Left lung (tissue), 10 donors: ENCODE measurements around the gene DYNLT2B. TPM values are rescaled to one million over a fixed set of nuclear protein-coding genes. Genes with fewer than 3 reads are reported as not detected.
"Not testable (repeated sequence)": the region's sequence is repeated elsewhere in the genome, so short reads cannot be mapped to it uniquely, and the experiment has no call there.

Experiments used
- ATAC-seq: fragments of 200-7000 bp; cut with Tn5 transposase; one replicate; pipeline ENCODE4 v1.9.1; 2020; ENCODE audit warnings: moderate library complexity
- DNase-seq, 4 donors: peaks; one replicate each; pipeline ENCODE4 v3.0.0-alpha.2; 2013 to 2020
- H3K27ac ChIP-seq, 2 donors: fragments of 200-600 bp; sonication (generic) in 1 of 2; one replicate each; pipeline versions ENCODE4 v1.5.0 to v1.8.0; 2020 to 2021
- H3K27me3 ChIP-seq, 2 donors: fragments of 200-600 bp; sonication (generic) in 1 of 2; one replicate each; pipeline versions ENCODE4 v1.5.0 to v1.8.0; 2020 to 2021
- H3K36me3 ChIP-seq, 2 donors: fragments of 200-600 bp; sonication (generic) in 1 of 2; one replicate each; pipeline versions ENCODE4 v1.5.0 to v1.8.0; 2020 to 2021
- H3K4me1 ChIP-seq, 2 donors: fragments of 200-600 bp; one replicate each; pipeline ENCODE4 v1.8.0; 2021
- H3K4me3 ChIP-seq, 2 donors: fragments of 200-600 bp; sonication (generic) in 1 of 2; one replicate each; pipeline versions ENCODE4 v1.5.0 to v1.8.0; 2020 to 2021; ENCODE audit warnings: mild to moderate bottlenecking in 1 of 2
- H3K9me3 ChIP-seq, 2 donors: fragments of 200-600 bp; sonication (generic) in 1 of 2; one replicate each; pipeline versions ENCODE4 v1.5.0 to v1.8.0; 2020 to 2021
- intact Hi-C, 2 donors: fragments of 100-400 bp; cut with DNase I; formaldehyde crosslinking; loops; one replicate each; pipeline versions ENCODE4 v1.11.2 to v1.14.2; 2022
- polyA plus RNA-seq, 6 donors: library from polyadenylated mRNA; unstranded; fragments of 120-200 nt; gene quantifications; one replicate each; pipeline ENCODE4 v1.2.1, GENCODE V29; 2013; ENCODE audit not compliant: insufficient read length in 6 of 6
- total RNA-seq, 2 donors: library from RNA; stranded (reverse); fragmentation: NEBNext Ultra II Directional; extraction: Animal tissue kit (Norgen Biotek cat#: 25700); gene quantifications; one replicate each; pipeline ENCODE4 v1.2.1, GENCODE V29; 2021
- TF ChIP-seq, protein P1 (sequence below), 2 donors: fragments of 200-600 bp; sonication (generic) in 1 of 2; IDR thresholded peaks; one replicate each; pipeline versions ENCODE4 v1.5.0 to v1.8.0; 2021; ENCODE audit warnings: antibody characterized with exemption in 2 of 2
- donor health status: DM: no; HTN: yes; CAD: no.
- donor health status: DM: no; HTN: no; CAD: no.

DYNLT2B gene
- total and polyA plus RNA-seq, 8 donors, result 6.0 to 26.9 (median 25.7) TPM

DNA sequence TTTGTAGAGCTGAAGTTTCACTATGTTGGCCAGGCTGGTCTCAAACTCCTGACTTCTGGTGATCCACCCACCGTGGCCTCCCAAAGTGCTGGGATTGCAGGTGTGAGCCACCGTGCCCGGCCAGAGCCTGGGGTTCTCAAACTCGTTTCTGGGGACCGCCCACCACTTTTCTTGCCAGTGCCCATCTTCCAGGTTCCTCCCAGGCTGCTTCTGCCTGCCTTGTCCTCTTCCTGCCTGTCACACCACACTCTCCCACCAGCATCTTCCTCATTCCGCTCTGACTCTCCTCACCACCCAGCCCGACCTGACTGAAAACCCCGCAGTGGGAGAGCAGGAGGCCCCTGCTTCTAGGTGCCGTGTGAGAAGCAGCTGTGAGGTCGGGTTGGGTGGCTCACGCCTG is 3.1 kb upstream of the DYNLT2B start:
- Histone ChIP-seq H3K27ac (no peak overlapping the region), H3K4me1 (peaks cover 0 to 12% of the 10 kb centered on the region in 2 donors), H3K27me3 (no peaks in the 10 kb centered on the region), H3K9me3 (no peaks in the 10 kb centered on the region), H3K36me3 (no peaks in the 10 kb centered on the region), H3K4me3 (no peak overlapping the region)
- intact Hi-C loops, result no loop called here
- DNase-seq (no peak), ATAC-seq (no peak)
- TF ChIP-seq, protein P1, sequence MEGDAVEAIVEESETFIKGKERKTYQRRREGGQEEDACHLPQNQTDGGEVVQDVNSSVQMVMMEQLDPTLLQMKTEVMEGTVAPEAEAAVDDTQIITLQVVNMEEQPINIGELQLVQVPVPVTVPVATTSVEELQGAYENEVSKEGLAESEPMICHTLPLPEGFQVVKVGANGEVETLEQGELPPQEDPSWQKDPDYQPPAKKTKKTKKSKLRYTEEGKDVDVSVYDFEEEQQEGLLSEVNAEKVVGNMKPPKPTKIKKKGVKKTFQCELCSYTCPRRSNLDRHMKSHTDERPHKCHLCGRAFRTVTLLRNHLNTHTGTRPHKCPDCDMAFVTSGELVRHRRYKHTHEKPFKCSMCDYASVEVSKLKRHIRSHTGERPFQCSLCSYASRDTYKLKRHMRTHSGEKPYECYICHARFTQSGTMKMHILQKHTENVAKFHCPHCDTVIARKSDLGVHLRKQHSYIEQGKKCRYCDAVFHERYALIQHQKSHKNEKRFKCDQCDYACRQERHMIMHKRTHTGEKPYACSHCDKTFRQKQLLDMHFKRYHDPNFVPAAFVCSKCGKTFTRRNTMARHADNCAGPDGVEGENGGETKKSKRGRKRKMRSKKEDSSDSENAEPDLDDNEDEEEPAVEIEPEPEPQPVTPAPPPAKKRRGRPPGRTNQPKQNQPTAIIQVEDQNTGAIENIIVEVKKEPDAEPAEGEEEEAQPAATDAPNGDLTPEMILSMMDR (IDR thresholded peaks at IDR 0.05), result no peak

DNA sequence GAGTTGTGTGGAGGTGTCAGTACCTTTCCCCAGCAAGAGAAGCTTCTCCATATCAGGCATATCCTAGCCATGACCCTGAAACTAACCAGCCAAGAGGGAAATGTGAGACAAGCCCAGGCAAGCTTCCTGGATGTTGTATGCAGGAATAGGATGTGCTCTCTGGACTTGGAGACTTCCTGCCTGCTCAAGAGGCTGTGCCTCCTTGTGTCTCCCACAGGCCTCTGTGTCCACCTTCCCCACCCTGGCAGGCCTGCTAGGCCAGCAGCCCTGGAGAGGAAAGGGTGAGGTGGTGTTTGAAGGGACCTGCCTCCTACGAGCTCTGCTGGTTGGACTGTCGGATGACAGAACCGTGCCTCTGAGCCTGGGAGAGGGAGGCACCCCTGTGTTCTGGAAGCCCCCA is 2.1 kb upstream of the DYNLT2B start:
- intact Hi-C loops, result no loop called here
- no peak for DNase-seq

DNA sequence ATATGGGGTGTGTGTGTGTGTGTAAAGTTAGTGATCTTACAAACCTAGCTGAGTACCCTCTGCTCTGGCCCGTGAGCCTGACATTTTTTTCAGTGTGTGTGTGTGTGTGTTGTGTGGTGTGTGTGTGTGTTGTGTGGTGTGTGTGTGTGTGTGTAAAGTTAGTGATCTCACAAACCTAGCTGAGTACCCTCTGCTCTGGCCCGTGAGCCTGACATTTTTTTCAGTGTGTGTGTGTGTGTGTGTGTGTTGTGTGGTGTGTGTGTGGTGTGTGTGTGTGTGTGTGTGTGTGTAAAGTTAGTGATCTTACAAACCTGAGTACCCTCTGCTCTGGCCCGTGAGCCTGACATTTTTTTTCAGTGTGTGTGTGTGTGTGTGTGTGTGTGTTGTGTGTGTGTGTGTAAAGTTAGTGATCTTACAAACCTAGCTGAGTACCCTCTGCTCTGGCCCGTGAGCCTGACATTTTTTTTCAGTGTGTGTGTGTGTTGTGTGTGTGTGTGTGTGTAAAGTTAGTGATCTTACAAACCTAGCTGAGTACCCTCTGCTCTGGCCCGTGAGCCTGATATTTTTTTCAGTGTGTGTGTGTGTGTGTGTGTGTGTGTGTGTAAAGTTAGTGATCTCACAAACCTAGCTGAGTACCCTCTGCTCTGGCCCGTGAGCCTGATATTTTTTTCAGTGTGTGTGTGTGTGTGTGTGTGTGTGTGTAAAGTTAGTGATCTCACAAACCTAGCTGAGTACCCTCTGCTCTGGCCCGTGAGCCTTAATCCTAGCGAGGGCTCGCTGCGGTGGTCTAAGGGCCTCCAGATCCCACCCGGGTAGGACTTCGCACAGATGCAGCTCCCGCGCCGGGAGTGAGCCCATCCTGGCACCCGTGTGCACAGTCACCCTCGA is 997 bp downstream of the DYNLT2B start:
- Histone ChIP-seq H3K27ac (peak overlapping the region; percentile 94), H3K4me1 (peaks cover 0 to 13% of the 10 kb centered on the region in 2 donors), H3K4me3 (peak overlapping the region; percentile 78 to 87)
- H3K36me3 ChIP-seq, H3K9me3 ChIP-seq, DNase-seq, H3K27me3 ChIP-seq, ATAC-seq, intact Hi-C loops: not testable (repeated sequence)

More for the DNA sequence above, 2.1 kb upstream of the DYNLT2B start:
- no peak for ATAC-seq
- Histone ChIP-seq H3K36me3 (no peaks in the 10 kb centered on the region), H3K27me3 (no peaks in the 10 kb centered on the region), H3K4me3 (no peak overlapping the region), H3K9me3 (no peaks in the 10 kb centered on the region), H3K27ac (no peak overlapping the region), H3K4me1 (peaks cover 0 to 13% of the 10 kb centered on the region in 2 donors)
- TF ChIP-seq, protein P1 (IDR thresholded peaks at IDR 0.05), result no peak

DNA sequence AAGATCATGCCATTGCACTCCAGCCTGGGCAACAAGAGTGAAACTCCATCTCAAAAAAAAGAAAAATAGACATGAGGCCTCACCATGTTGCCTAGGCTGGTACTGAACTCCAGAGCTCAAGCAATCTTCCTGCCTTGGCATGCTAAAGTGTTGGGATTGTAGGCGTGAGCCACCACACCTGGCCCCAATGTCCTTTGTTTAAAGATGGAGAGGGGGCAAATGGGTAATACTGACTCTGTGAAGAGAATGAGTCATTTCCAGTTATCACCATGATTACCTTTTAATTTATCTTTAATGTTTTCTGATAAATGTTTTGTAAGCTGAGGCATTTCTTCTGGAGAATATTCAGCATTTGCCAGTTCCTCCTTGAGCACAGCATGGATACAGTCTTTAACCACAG is 2.2 kb downstream of the DYNLT2B start:
- H3K36me3 ChIP-seq, result no peaks in the 10 kb centered on the region
- H3K27me3 ChIP-seq, result no peaks in the 10 kb centered on the region
- peaks cover 0 to 13% of the 10 kb centered on the region in 2 donors for H3K4me1 ChIP-seq
- TF ChIP-seq, protein P1 (IDR thresholded peaks at IDR 0.05), result no peak
- intact Hi-C loops, result no loop called here
- no peak overlapping the region for H3K4me3 ChIP-seq
- no peak overlapping the region for H3K27ac ChIP-seq
- no peaks in the 10 kb centered on the region for H3K9me3 ChIP-seq
- ATAC-seq, result no peak
- no peak for DNase-seq

DNA sequence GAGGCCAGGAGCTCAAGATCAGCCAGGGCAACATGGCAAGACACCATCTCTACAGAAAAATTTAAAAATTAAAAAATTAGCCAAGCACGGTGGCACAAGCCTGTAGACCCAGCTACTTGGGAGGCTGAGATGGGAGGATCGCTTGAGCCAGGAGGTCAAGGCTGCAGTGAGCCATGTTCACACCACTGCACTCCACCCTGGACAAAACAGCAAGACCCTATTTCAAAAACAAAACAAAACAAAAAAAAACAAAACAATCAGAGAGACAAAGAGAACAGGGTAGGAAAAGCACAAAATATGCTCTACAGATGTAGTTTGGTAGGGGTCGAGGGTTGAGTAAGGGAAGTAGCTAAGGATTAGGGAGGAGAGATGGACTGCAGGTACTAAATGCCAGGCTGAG is 3.4 kb downstream of the DYNLT2B start:
- Histone ChIP-seq H3K27me3 (no peaks in the 10 kb centered on the region), H3K9me3 (no peaks in the 10 kb centered on the region), H3K36me3 (no peaks in the 10 kb centered on the region), H3K4me3 (no peak overlapping the region), H3K27ac (no peak overlapping the region), H3K4me1 (peaks cover 0 to 13% of the 10 kb centered on the region in 2 donors)
- ATAC-seq (no peak), DNase-seq (no peak)
- TF ChIP-seq, protein P1 (IDR thresholded peaks at IDR 0.05), result no peak
- intact Hi-C loops, result no loop called here

DNA sequence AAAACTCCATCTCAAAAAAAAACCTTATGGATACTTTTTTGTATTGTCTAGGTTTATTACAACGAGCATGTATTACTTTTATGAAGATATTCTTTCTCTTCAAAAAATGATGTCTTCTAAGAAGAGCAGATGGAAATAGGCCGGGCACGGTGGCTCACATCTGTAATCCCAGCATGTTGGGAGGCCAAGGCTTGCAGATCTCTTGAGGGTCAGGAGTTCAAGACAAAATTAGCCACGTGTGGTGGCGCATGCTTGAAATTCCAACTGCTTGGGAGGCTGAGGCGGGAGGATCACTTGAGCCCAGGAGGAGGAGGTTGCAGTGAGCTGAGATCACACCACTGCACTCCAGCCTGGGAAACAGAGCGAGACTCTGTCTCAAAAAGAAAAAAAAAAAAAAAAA is 4.0 kb downstream of the DYNLT2B start:
- H3K27me3 ChIP-seq, H3K4me3 ChIP-seq, H3K27ac ChIP-seq, H3K9me3 ChIP-seq, H3K36me3 ChIP-seq, ATAC-seq, DNase-seq, intact Hi-C loops: not testable (repeated sequence)
- H3K4me1 ChIP-seq, result peaks cover 0 to 10% of the 10 kb centered on the region in 2 donors

DNA sequence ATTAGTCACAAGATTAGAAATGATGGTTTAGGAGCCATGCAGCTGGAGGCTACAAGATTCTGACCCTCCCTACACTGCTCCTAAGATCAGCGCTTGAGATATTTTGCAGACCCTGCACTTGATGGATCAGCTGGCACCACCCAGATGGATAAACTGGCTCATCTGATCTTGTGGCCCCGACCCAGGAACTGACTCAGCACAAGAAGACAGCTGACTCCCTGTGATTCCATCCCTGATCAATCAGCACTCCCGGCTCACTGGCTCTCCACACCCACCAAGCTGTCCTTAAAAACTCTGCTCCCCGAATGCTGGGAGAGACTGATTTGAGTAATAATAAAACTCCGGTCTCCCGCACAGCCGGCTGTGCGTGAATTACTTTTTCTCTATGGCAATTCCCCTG is 15.1 kb downstream of the DYNLT2B start:
- H3K4me3 ChIP-seq, H3K27ac ChIP-seq, H3K36me3 ChIP-seq, H3K4me1 ChIP-seq, H3K27me3 ChIP-seq, H3K9me3 ChIP-seq, intact Hi-C loops, ATAC-seq, DNase-seq: not testable (repeated sequence)

DNA sequence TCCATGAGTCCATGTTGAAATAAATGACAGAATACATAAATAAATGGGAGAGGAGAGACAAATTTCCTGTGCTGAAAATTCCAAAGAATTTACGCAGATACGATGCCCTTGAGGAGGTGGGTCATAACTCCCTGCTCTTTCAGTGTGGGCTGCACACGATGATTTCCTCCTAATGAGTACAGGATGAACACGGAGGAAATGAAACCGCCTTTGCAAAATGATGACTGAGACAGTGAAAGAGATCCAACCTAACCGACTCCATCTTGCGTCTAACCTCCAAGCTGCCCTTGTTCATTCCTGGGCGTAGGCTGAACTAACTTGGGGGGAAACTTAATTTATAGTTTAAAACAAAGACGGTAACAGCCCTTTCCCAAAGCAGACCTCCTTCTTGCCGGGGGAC is 15.5 kb downstream of the DYNLT2B start:
- H3K27me3 ChIP-seq, H3K4me1 ChIP-seq, H3K4me3 ChIP-seq, ATAC-seq, H3K36me3 ChIP-seq, H3K27ac ChIP-seq, DNase-seq, intact Hi-C loops, H3K9me3 ChIP-seq: not testable (repeated sequence)
